Measurements from ENCODE around the gene GNB3. TPM values are rescaled to one million over a fixed set of nuclear protein-coding genes. Genes with fewer than 3 reads are reported as not detected.

Gene GNB3
- total RNA-seq, 2 donors from 2014 or later = not detected

GRCh38 chr12:6837370-6838060, 3.2 kb upstream of the GNB3 start:
- DNase-seq (ENCODE audit: low spot score) = no peak
- H3K27ac Mint-ChIP-seq = no peak overlapping the region
- peaks cover 3 to 4% of the 10 kb centered on the region in 2 donors for H3K4me1 Mint-ChIP-seq (ENCODE audit: low read depth in 2 of 2)
- H3K36me3 Mint-ChIP-seq = no peaks in the 10 kb centered on the region
- no peaks in the 10 kb centered on the region for H3K9me3 Mint-ChIP-seq
- ATAC-seq = no peak
- no peak overlapping the region for H3K4me3 Mint-ChIP-seq
- H3K27me3 Mint-ChIP-seq = no peaks in the 10 kb centered on the region

- Mint-ChIP-seq H3K9me3 (no peaks in the 10 kb centered on the region), H3K4me1 (ENCODE audit: low read depth in 2 of 2) (peaks cover 3 to 4% of the 10 kb centered on the region in 2 donors), H3K27ac (no peak overlapping the region), H3K4me3 (no peak overlapping the region), H3K36me3 (no peaks in the 10 kb centered on the region), H3K27me3 (no peaks in the 10 kb centered on the region)
- DNase-seq (ENCODE audit: low spot score) (no peak), ATAC-seq (no peak)
These were observed 1.9 kb upstream of the GNB3 start for GRCh38 chr12:6838854-6839253.

GRCh38 chr12:6839482-6840201, 1.1 kb upstream of the GNB3 start:
- ATAC-seq (no peak), DNase-seq (ENCODE audit: low spot score) (no peak)
- Mint-ChIP-seq H3K4me3 (no peak overlapping the region), H3K27me3 (no peaks in the 10 kb centered on the region), H3K9me3 (no peaks in the 10 kb centered on the region), H3K27ac (no peak overlapping the region), H3K36me3 (no peaks in the 10 kb centered on the region), H3K4me1 (ENCODE audit: low read depth in 2 of 2) (peaks cover 3 to 4% of the 10 kb centered on the region in 2 donors)

GRCh38 chr12:6840330-6840729, 395 bp upstream of the GNB3 start:
- ATAC-seq (no peak), DNase-seq (ENCODE audit: low spot score) (no peak)
- H3K4me3 Mint-ChIP-seq = no peak overlapping the region
- H3K27me3 Mint-ChIP-seq = no peaks in the 10 kb centered on the region
- H3K4me1 Mint-ChIP-seq (ENCODE audit: low read depth in 2 of 2) = peaks cover 3 to 4% of the 10 kb centered on the region in 2 donors
- H3K9me3 Mint-ChIP-seq = no peaks in the 10 kb centered on the region
- no peak overlapping the region for H3K27ac Mint-ChIP-seq
- H3K36me3 Mint-ChIP-seq = no peaks in the 10 kb centered on the region

GRCh38 chr12:6842075-6842474, 1.4 kb downstream of the GNB3 start:
- Mint-ChIP-seq H3K9me3 (no peaks in the 10 kb centered on the region), H3K36me3 (no peaks in the 10 kb centered on the region), H3K4me3 (no peak overlapping the region), H3K27ac (no peak overlapping the region), H3K27me3 (no peaks in the 10 kb centered on the region), H3K4me1 (ENCODE audit: low read depth in 2 of 2) (no peaks in the 10 kb centered on the region)
- no peak for DNase-seq (ENCODE audit: low spot score)
- ATAC-seq = no peak

- Mint-ChIP-seq H3K4me1 (ENCODE audit: low read depth in 2 of 2) (no peaks in the 10 kb centered on the region), H3K27me3 (no peaks in the 10 kb centered on the region), H3K9me3 (no peaks in the 10 kb centered on the region), H3K4me3 (no peak overlapping the region), H3K36me3 (no peaks in the 10 kb centered on the region), H3K27ac (no peak overlapping the region)
- DNase-seq (ENCODE audit: low spot score) (no peak), ATAC-seq (peak in 1 of 2 donors; percentile 21)
These were observed 2.6 kb downstream of the GNB3 start for GRCh38 chr12:6843118-6843902.

GRCh38 chr12:6845395-6845794, 4.7 kb downstream of the GNB3 start:
- Mint-ChIP-seq H3K4me1 (ENCODE audit: low read depth in 2 of 2) (peaks cover 4 to 13% of the 10 kb centered on the region in 2 donors), H3K4me3 (no peak overlapping the region), H3K27me3 (no peaks in the 10 kb centered on the region), H3K9me3 (no peaks in the 10 kb centered on the region), H3K27ac (no peak overlapping the region), H3K36me3 (no peaks in the 10 kb centered on the region)
- ATAC-seq (no peak), DNase-seq (ENCODE audit: low spot score) (no peak)

- Mint-ChIP-seq H3K27ac (no peak overlapping the region), H3K4me1 (ENCODE audit: low read depth in 2 of 2) (peaks cover 8 to 20% of the 10 kb centered on the region in 2 donors), H3K36me3 (no peaks in the 10 kb centered on the region), H3K9me3 (no peaks in the 10 kb centered on the region), H3K27me3 (no peaks in the 10 kb centered on the region), H3K4me3 (no peak overlapping the region)
- no peak for ATAC-seq
- no peak for DNase-seq (ENCODE audit: low spot score)
These were observed 5.7 kb downstream of the GNB3 start for GRCh38 chr12:6846316-6846869.

GRCh38 chr12:6847676-6848075, 7.0 kb downstream of the GNB3 start:
- Mint-ChIP-seq H3K36me3 (no peaks in the 10 kb centered on the region), H3K27me3 (no peaks in the 10 kb centered on the region), H3K27ac (no peak overlapping the region), H3K4me1 (ENCODE audit: low read depth in 2 of 2) (peaks cover 8 to 27% of the 10 kb centered on the region in 2 donors), H3K4me3 (no peak overlapping the region), H3K9me3 (no peaks in the 10 kb centered on the region)
- ATAC-seq (no peak), DNase-seq (ENCODE audit: low spot score) (no peak)

GRCh38 chr12:6849427-6849826, 8.7 kb downstream of the GNB3 start:
- Mint-ChIP-seq H3K27ac (peak overlapping the region in 1 of 2 donors; percentile 91), H3K27me3 (no peaks in the 10 kb centered on the region), H3K4me1 (ENCODE audit: low read depth in 2 of 2) (peaks cover 22 to 43% of the 10 kb centered on the region in 2 donors), H3K4me3 (peak overlapping the region; percentile 94), H3K9me3 (no peaks in the 10 kb centered on the region), H3K36me3 (no peaks in the 10 kb centered on the region)
- no peak for ATAC-seq
- no peak for DNase-seq (ENCODE audit: low spot score)

- no peaks in the 10 kb centered on the region for H3K36me3 Mint-ChIP-seq
- H3K27me3 Mint-ChIP-seq = no peaks in the 10 kb centered on the region
- peak overlapping the region in 1 of 2 donors; percentile 91 for H3K27ac Mint-ChIP-seq
- no peaks in the 10 kb centered on the region for H3K9me3 Mint-ChIP-seq
- H3K4me1 Mint-ChIP-seq (ENCODE audit: low read depth in 2 of 2) = peaks cover 22 to 43% of the 10 kb centered on the region in 2 donors
- ATAC-seq (no peak), DNase-seq (ENCODE audit: low spot score) (no peak)
- peak overlapping the region; percentile 94 for H3K4me3 Mint-ChIP-seq
These were observed 9.3 kb downstream of the GNB3 start for GRCh38 chr12:6849976-6850560.

- ATAC-seq (no peak), DNase-seq (ENCODE audit: low spot score) (no peak)
- Mint-ChIP-seq H3K9me3 (no peaks in the 10 kb centered on the region), H3K4me1 (ENCODE audit: low read depth in 2 of 2) (peaks cover 25 to 43% of the 10 kb centered on the region in 2 donors), H3K27ac (peak overlapping the region; percentile 91 to 93), H3K36me3 (no peaks in the 10 kb centered on the region), H3K4me3 (peak overlapping the region; percentile 94), H3K27me3 (no peaks in the 10 kb centered on the region)
These were observed 10.0 kb downstream of the GNB3 start for GRCh38 chr12:6850796-6851152.

GRCh38 chr12:6851153-6851920, 10.6 kb downstream of the GNB3 start, which contains the start of gene CDCA3:
CDCA3 (minus strand) TSS chr12:6851286; CDS start chr12:6850952, 334 bp downstream.
- H3K4me1 Mint-ChIP-seq (ENCODE audit: low read depth in 2 of 2) = peaks cover 26 to 43% of the 10 kb centered on the region in 2 donors
- no peaks in the 10 kb centered on the region for H3K36me3 Mint-ChIP-seq
- H3K27me3 Mint-ChIP-seq = no peaks in the 10 kb centered on the region
- ATAC-seq = peak; percentile 77 to 81
- H3K27ac Mint-ChIP-seq = peak within 1 kb of the TSS; percentile 91 to 93
- peak; percentile 95 for DNase-seq (ENCODE audit: low spot score)
- H3K4me3 Mint-ChIP-seq = peak within 1 kb of the TSS; percentile 94
- H3K9me3 Mint-ChIP-seq = no peaks in the 10 kb centered on the region
